HG03139 (cell line): ENCODE results near the gene SMIM36.
"Not testable (repeated sequence)": the region's sequence is repeated elsewhere in the genome, so short reads cannot be mapped to it uniquely, and the experiment has no call there.

Experiments used
- ATAC-seq: cut with Tn5 transposase; IDR thresholded peaks from one replicate; pipeline ENCODE4 v1.9.1; 2021; ENCODE audit not compliant: unreplicated experiment

SMIM36 gene

GRCh38 chr17:55436224-55437158 lies 74.8 kb downstream of the SMIM36 start:
- ATAC-seq, result no peak

- no peak for ATAC-seq
Observed at GRCh38 chr17:55435408-55435807, 75.8 kb downstream of the SMIM36 start.

- no peak for ATAC-seq
Observed at GRCh38 chr17:55434721-55435120, 76.5 kb downstream of the SMIM36 start.

GRCh38 chr17:55433629-55434422 lies 77.4 kb downstream of the SMIM36 start:
- no peak for ATAC-seq

- ATAC-seq, result no peak
Observed at GRCh38 chr17:55433029-55433628, 78.1 kb downstream of the SMIM36 start.

GRCh38 chr17:55432358-55433028 lies 78.8 kb downstream of the SMIM36 start:
- ATAC-seq, result no peak

- not testable (repeated sequence) for ATAC-seq
Observed at GRCh38 chr17:55431914-55432313, 79.3 kb downstream of the SMIM36 start.

GRCh38 chr17:55430541-55431288 lies 80.5 kb downstream of the SMIM36 start:
- ATAC-seq, result no peak

- ATAC-seq, result no peak
Observed at GRCh38 chr17:55427587-55427882, 83.7 kb downstream of the SMIM36 start.

- no peak for ATAC-seq
Observed at GRCh38 chr17:55426851-55427586, 84.2 kb downstream of the SMIM36 start.

GRCh38 chr17:55424893-55425540 lies 86.2 kb downstream of the SMIM36 start:
- ATAC-seq, result no peak

GRCh38 chr17:55423535-55423934 lies 87.7 kb downstream of the SMIM36 start:
- ATAC-seq, result no peak

- ATAC-seq, result not testable (repeated sequence)
Observed at GRCh38 chr17:55422828-55423164, 88.5 kb downstream of the SMIM36 start.

- ATAC-seq, result peak; percentile 19
Observed at GRCh38 chr17:55421179-55421934, 89.9 kb downstream of the SMIM36 start, which contains the start of gene MMD. Gene MMD (minus strand): TSS chr17:55421835. CDS start chr17:55421695, 140 bp downstream.

- no peak for ATAC-seq
Observed at GRCh38 chr17:55420776-55421178, 90.5 kb downstream of the SMIM36 start.

- peak; percentile 35 for ATAC-seq
Observed at GRCh38 chr17:55420067-55420775, 91.0 kb downstream of the SMIM36 start.

GRCh38 chr17:55418369-55419268 lies 92.6 kb downstream of the SMIM36 start:
- no peak for ATAC-seq
